Retina (tissue), 1 donor: ENCODE measurements around the gene IKZF1.

ENCODE experiments used
- DNase-seq: peaks from one replicate; pipeline ENCODE4 v3.0.0-alpha.2; 2016

Gene IKZF1

GRCh38 chr7:50304129-50304910 lies at the start of gene IKZF1:
IKZF1 (plus strand) TSS chr7:50304716; CDS start chr7:50319062, 14,346 bp downstream.
- DNase-seq: peak; percentile 27

- DNase-seq: no peak
Observed at GRCh38 chr7:50261593-50261992, 42.9 kb upstream of the IKZF1 start.

GRCh38 chr7:50262446-50262845 lies 42.1 kb upstream of the IKZF1 start:
- no peak for DNase-seq

GRCh38 chr7:50262916-50263690 lies 41.4 kb upstream of the IKZF1 start:
- no peak for DNase-seq

- DNase-seq: no peak
Observed at GRCh38 chr7:50264908-50265307, 39.6 kb upstream of the IKZF1 start.

DNA sequence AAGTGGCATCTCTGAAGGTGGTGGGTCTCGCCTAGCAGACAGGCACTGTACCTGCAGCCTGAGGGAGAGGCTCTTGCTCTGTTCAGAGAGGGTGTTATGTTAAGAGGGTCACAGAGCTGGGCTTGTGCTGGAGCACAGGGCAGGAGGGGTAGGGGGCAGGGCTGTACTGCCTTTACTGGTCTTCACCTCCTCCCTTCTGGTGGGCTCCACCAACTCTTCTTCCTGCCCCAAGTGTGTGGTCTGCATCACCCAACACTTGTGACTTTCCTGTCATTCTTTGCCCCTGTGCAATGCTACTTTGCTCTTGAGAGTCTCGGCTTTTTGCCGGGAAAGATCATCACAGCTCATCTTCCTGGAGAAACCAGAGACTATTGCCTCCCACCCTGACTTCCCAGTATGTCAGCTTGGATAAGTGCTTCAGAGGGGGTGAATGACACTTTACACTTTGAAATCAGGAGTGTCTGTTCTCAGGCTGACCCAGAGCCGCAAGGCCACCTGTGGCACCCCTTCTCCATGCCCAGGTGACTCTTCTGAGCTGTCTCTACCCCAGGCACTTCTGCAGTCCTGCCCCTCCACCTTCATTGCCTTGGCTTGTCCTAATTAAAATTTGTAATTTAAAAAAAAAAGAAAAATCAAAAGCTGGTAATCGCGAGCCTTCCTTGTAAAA lies 38.4 kb upstream of the IKZF1 start:
- no peak for DNase-seq

- no peak for DNase-seq
Observed at GRCh38 chr7:50266635-50267386, 37.7 kb upstream of the IKZF1 start.

GRCh38 chr7:50267525-50268041 lies 36.9 kb upstream of the IKZF1 start:
- DNase-seq: no peak

DNA sequence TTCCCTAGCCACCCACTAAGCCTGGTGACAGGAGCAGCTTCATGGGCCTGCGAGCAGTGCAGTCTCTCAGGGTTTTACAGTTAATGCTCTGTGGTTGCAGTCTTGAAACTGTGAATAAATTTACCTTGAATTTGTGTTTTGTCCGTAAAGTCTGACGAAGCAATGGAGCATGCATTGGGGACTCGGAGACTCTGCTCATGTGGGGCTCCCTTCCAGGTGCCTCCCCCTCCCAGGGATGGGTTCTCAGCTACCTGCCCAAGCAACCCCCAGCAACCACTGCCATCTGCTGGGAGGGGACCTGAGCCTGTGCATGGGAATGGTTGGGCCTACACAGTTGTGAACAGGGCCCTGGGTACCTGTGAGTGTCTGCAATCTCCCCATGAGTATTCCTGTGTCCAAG lies 36.3 kb upstream of the IKZF1 start:
- no peak for DNase-seq

GRCh38 chr7:50268990-50269389 lies 35.5 kb upstream of the IKZF1 start:
- no peak for DNase-seq

GRCh38 chr7:50270531-50271018 lies 33.9 kb upstream of the IKZF1 start:
- no peak for DNase-seq

- DNase-seq: no peak
Observed at GRCh38 chr7:50272808-50273207, 31.7 kb upstream of the IKZF1 start.

DNA sequence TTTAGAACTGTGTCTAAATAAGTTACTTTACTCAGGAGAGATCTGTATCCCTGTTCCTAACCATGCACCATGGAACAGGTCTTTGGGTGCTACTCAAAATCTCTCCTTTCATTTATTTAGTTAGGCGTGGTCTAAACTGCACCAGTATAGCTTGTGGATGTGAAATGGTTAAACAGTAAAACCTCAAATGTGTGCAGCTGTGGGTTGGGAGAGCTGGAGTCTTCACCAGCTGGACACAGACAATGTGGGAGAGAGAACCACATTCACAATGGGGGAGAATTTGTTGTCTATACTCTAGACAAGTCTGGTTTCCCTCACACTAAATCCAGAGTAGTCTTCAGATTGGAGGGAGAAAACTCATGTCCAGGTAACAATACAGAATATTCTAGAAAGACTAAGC lies 31.2 kb upstream of the IKZF1 start:
- no peak for DNase-seq

DNA sequence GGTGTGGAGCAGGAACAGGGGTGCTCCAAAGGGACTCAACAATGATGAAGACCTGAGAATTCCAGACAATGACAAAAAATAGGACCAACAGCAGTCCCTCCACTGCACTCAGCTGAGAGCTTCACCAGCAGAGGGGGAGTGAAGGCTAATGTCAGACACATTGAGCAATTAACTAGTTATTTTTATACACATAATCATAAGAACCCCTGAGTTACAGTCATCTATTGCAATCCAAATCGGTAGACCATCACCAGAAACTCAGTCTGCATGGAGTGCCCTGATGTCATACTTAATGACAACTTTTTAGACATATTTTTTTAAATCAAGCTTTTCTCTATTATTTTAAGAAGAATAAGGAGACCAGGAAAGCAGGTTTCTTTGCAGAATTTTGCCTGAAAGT lies 30.6 kb upstream of the IKZF1 start:
- DNase-seq: no peak

- no peak for DNase-seq
Observed at GRCh38 chr7:50274361-50274760, 30.2 kb upstream of the IKZF1 start.

DNA sequence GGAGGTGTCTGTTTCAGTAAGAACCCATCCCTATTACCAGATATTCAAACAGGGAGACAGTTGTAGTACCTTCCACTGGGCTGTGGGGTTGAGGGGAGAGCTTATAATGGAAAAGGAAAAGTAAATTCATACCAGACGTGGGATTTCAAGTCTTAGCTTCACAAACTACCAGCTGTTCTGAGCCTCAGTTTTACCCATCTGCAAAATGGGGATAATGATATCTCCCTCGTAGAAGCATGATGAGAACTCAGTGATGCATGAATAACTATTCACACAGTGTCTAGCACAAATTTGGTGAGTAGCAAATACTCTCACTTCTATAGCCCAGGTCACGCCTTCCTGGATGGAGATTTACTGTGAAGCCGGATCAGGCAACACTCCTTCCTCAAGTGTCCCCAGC lies 29.1 kb upstream of the IKZF1 start:
- no peak for DNase-seq

DNA sequence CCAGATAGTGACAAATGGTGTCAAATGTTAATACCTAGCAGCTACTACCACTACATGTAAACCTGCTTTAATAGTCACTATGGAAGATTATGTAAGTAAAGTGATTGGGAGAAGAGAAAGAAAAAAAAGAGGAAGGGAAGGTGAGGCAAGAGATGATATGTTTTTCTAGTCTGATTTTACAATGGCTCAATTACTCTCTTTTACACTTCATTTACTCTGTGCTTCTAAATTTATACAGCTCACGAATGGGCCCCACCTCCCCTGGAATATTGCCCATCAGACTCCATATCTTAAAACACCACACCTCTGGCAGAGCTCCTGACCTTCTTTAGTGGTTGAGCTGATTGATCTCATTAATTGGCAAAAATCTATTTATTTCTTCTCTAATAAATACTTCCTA lies 28.0 kb upstream of the IKZF1 start:
- no peak for DNase-seq

- no peak for DNase-seq
Observed at GRCh38 chr7:50278120-50278519, 26.4 kb upstream of the IKZF1 start.

DNA sequence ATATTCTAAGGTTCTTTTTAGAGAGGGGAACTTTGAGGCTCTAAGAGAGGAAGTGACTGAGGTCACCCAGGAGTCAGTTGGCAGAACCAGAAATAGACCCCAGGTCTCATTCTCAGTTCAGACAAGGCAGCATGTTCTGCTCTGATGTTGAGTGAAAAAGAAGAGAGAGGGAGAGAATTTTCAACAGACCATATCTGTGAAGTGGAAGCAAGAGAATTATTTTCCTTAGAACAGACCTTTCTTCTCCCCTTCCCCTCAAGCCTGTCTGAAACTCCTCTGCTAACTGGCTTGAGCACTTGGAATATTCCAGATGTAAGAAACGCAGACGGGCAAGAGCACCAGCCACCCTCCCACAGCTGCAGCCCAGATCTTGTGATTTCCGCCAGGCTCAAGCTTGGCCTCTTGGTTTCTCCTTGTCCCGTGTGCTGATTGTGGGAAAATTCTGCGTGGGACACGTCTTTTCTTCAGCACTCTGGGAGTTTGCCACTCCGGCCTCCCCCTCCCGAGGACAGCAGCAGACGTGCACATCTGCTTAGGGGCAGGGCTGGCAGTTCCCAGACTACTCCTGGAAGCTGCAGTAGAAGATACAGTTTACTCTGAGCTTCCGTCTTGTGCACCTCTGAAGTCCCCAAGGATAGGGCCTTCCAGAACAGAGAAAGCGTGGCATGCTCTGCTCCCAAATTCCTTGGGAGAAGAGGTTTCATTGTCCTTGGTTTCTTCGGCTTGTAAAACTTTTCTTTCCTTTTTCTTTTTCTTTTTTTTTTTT lies 22.7 kb upstream of the IKZF1 start:
- DNase-seq: no peak

- DNase-seq: no peak
Observed at GRCh38 chr7:50282813-50283605, 21.5 kb upstream of the IKZF1 start.

DNA sequence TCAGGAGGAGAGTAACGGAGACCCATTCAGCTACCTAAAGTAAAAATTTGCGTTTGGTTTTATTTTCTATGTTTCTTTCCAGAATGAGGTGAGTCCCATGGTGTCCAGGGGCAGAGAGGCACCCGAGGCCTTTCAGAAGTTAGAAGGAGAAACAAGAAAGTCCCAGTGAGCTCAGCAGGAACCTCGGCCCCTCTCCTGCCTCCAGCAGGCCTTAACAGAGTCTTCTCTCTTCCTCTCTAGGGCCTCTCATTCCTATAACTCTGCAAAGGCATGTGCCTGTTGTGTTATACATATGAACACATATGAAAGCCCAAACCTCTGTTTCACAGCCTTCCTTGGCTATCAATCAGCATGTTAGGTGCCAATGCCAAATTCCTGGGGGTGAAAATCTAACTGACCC lies 20.8 kb upstream of the IKZF1 start:
- no peak for DNase-seq
